Activated CD8-positive, alpha-beta T cell treated with anti-CD3 and anti-CD28 coated beads for 36 hours (primary cell): Measurements from ENCODE around the gene FBXW5. TPM values are rescaled to one million over a fixed set of nuclear protein-coding genes. Genes with fewer than 3 reads are reported as not detected.

ENCODE experiments used
- ATAC-seq: fragments of 200-7000 bp; cut with Tn5 transposase; one replicate; pipeline ENCODE4 v1.10.0; 2021; ENCODE audit warnings: mild to moderate bottlenecking, moderate library complexity
- CTCF ChIA-PET: fragments of 350-600 bp; sonication (Branson Sonifier 250); formaldehyde crosslinking; loops from one replicate; lab custom pipeline; 2021; ENCODE audit warnings: antibody characterized with exemption; lab: Charles Lee
- POLR2A ChIA-PET: fragments of 350-600 bp; sonication (Branson Sonifier 250); formaldehyde crosslinking; loops from one replicate; lab custom pipeline; 2021; ENCODE audit warnings: antibody characterized with exemption; lab: Charles Lee
- DNase-seq: peaks from one replicate; pipeline ENCODE4 v3.0.0-alpha.2; 2020
- H3K27ac Mint-ChIP-seq: one replicate; pipeline ENCODE4 v1.8.0; 2021; ENCODE audit warnings: mild to moderate bottlenecking, mixed read lengths
- H3K27me3 Mint-ChIP-seq: one replicate; pipeline ENCODE4 v1.8.0; 2021; ENCODE audit warnings: mixed read lengths
- H3K36me3 Mint-ChIP-seq: one replicate; pipeline ENCODE4 v1.8.0; 2021; ENCODE audit warnings: low read depth, mixed read lengths
- H3K4me1 Mint-ChIP-seq: one replicate; pipeline ENCODE4 v1.8.0; 2021; ENCODE audit warnings: low read depth, mixed read lengths
- H3K4me3 Mint-ChIP-seq: one replicate; pipeline ENCODE4 v1.8.0; 2021; ENCODE audit warnings: mild to moderate bottlenecking, moderate library complexity, mixed read lengths
- H3K9me3 Mint-ChIP-seq: one replicate; pipeline ENCODE4 v1.8.0; 2021; ENCODE audit warnings: mixed read lengths
- intact Hi-C: fragments of 100-400 bp; cut with micrococcal nuclease; formaldehyde crosslinking; loops from one replicate; pipeline ENCODE4 v1.10.0; 2022
- total RNA-seq, 2 experiments: library from RNA; stranded (reverse); gene quantifications; one replicate each; pipeline ENCODE4 v1.2.3, GENCODE V29; 2021
- TF ChIP-seq, protein P1 (sequence below): fragments of 200-600 bp; IDR thresholded peaks from one replicate; pipeline ENCODE4 v1.8.0; 2022; ENCODE audit warnings: antibody characterized with exemption, mild to moderate bottlenecking

The FBXW5 gene
- total RNA-seq, 2 experiments from 2014 or later, result 53.4 to 54.0 TPM

DNA sequence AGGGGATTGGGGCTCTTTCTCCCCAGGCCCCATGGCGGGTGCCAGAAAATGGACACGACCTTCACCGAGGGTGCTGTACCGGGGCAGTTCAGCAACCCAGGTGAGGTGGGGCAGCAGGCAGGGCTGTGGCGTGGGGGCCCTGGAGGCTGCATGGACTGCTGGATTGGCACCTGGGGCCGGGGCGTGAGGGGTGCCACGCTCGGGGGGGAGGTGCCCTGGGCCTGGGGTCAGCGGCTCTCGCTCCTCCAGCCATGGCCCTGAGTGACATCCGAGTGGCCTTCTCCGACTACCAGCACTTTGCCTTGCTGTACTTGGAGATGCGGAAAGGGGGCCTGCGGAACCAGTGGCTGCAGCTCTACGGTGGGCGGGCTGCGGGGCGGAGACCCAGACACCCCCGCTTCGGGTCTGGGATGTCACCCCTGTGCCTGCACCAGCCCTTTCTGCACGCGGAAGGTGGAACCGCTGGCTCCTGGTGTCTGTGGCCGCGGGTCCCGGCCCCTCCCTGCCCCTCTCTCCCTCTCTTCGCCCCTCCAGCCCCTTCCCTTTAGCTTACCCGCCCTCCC is 40.0 kb upstream of the FBXW5 start:
- no peaks in the 10 kb centered on the region for H3K9me3 Mint-ChIP-seq
- DNase-seq, result no peak
- POLR2A ChIA-PET, result interaction anchor here (0.6 to 1.1 kb wide), 2 partner anchors 10 to 188 kb away, joined by 3 to 5 read pairs; partner anchors contain the start of gene CCDC183
- no peaks in the 10 kb centered on the region for H3K4me1 Mint-ChIP-seq
- no peak overlapping the region for H3K27ac Mint-ChIP-seq
- CTCF ChIA-PET, result interaction anchor here (0.7 kb wide), 2 partner anchors 36 to 51 kb away, joined by 3 read pairs; no protein-coding TSS in a partner anchor
- no peak overlapping the region for H3K4me3 Mint-ChIP-seq
- TF ChIP-seq, protein P1, sequence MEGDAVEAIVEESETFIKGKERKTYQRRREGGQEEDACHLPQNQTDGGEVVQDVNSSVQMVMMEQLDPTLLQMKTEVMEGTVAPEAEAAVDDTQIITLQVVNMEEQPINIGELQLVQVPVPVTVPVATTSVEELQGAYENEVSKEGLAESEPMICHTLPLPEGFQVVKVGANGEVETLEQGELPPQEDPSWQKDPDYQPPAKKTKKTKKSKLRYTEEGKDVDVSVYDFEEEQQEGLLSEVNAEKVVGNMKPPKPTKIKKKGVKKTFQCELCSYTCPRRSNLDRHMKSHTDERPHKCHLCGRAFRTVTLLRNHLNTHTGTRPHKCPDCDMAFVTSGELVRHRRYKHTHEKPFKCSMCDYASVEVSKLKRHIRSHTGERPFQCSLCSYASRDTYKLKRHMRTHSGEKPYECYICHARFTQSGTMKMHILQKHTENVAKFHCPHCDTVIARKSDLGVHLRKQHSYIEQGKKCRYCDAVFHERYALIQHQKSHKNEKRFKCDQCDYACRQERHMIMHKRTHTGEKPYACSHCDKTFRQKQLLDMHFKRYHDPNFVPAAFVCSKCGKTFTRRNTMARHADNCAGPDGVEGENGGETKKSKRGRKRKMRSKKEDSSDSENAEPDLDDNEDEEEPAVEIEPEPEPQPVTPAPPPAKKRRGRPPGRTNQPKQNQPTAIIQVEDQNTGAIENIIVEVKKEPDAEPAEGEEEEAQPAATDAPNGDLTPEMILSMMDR, result no peak
- H3K27me3 Mint-ChIP-seq, result peaks cover 11% of the 10 kb centered on the region
- no peaks in the 10 kb centered on the region for H3K36me3 Mint-ChIP-seq
- intact Hi-C loops, result no loop called here
- ATAC-seq, result no peak

- ChIA-PET POLR2A (no interaction called here), CTCF (no interaction called here)
- intact Hi-C loops, result no loop called here
- Mint-ChIP-seq H3K9me3 (no peaks in the 10 kb centered on the region), H3K36me3 (no peaks in the 10 kb centered on the region), H3K4me1 (no peaks in the 10 kb centered on the region), H3K27me3 (peaks cover 11% of the 10 kb centered on the region), H3K4me3 (no peak overlapping the region), H3K27ac (no peak overlapping the region)
- DNase-seq (no peak), ATAC-seq (no peak)
- TF ChIP-seq, protein P1, result no peak
Observed at GRCh38 chr9:136983656-136984314, 39.2 kb upstream of the FBXW5 start.

GRCh38 chr9:136983167-136983566 is 38.6 kb upstream of the FBXW5 start:
- DNase-seq, result no peak
- TF ChIP-seq, protein P1, result no peak
- Mint-ChIP-seq H3K36me3 (no peaks in the 10 kb centered on the region), H3K9me3 (no peaks in the 10 kb centered on the region), H3K4me3 (no peak overlapping the region), H3K4me1 (no peaks in the 10 kb centered on the region), H3K27me3 (peaks cover 11% of the 10 kb centered on the region), H3K27ac (no peak overlapping the region)
- no peak for ATAC-seq
- intact Hi-C loops, result no loop called here
- CTCF ChIA-PET, result no interaction called here
- POLR2A ChIA-PET, result no interaction called here

- H3K4me1 Mint-ChIP-seq, result no peaks in the 10 kb centered on the region
- CTCF ChIA-PET, result interaction anchor here (1.4 kb wide), 1 partner anchor 8 kb away, joined by 3 read pairs; no protein-coding TSS in a partner anchor
- intact Hi-C loops, result no loop called here
- no peaks in the 10 kb centered on the region for H3K9me3 Mint-ChIP-seq
- POLR2A ChIA-PET, result interaction anchor here (1.2 kb wide), 1 partner anchor 9 kb away, joined by 3 read pairs; no protein-coding TSS in a partner anchor
- H3K27me3 Mint-ChIP-seq, result peaks cover 11% of the 10 kb centered on the region
- ATAC-seq, result no peak
- H3K4me3 Mint-ChIP-seq, result no peak within 1 kb of the TSS
- H3K27ac Mint-ChIP-seq, result no peak within 1 kb of the TSS
- no peak for DNase-seq
- TF ChIP-seq, protein P1, result no peak
- H3K36me3 Mint-ChIP-seq, result no peaks in the 10 kb centered on the region
Observed at GRCh38 chr9:136982232-136983051, 37.9 kb upstream of the FBXW5 start, which contains the start of gene LCNL1. TSS of gene LCNL1 (plus strand) at chr9:136982993. CDS start at chr9:136983587, 594 bp downstream.
